Endothelial cell of umbilical vein (primary cell): ENCODE measurements around the gene IGF2R. TPM values are rescaled to one million over a fixed set of nuclear protein-coding genes. Genes with fewer than 3 reads are reported as not detected.

ENCODE experiments used
- BruUV-seq: library from RNA; stranded (reverse); fragments of 400-500 nt; replicated peaks from 2 replicates; lab custom pipeline; 2021; lab: Mats Ljungman, UMichigan
- CTCF ChIA-PET: fragments of 300-600, 350-600 bp; sonication (Branson Sonifier 250); formaldehyde crosslinking; loops from one replicate; lab custom pipeline; 2021; ENCODE audit warnings: antibody characterized with exemption, inconsistent platforms; lab: Charles Lee
- POLR2A ChIA-PET: fragments of 300-600, 350-600 bp; sonication (Branson Sonifier 250); formaldehyde crosslinking; loops from one replicate; lab custom pipeline; 2021; ENCODE audit warnings: antibody characterized with exemption, inconsistent platforms; lab: Charles Lee
- DNase-seq: peaks from one replicate; pipeline ENCODE4 v3.0.0-alpha.2; 2011; ENCODE audit warnings: low read depth, low spot score
- FAIRE-seq: peaks from 2 replicates; lab custom pipeline; 2011; peaks lifted over from hg19 to GRCh38; lab: Jason Lieb, UNC
- H2AFZ ChIP-seq: 2 replicates; pipeline ENCODE4 v1.6.0; 2012; ENCODE audit warnings: low read depth, low read length, control low read depth, inconsistent platforms
- H3K27ac ChIP-seq: 2 replicates; pipeline ENCODE4 v1.5.1; 2011; ENCODE audit warnings: low read depth, mild to moderate bottlenecking, control low read depth, low read length, moderate library complexity; ENCODE audit not compliant: insufficient read depth
- H3K27me3 ChIP-seq, 2 experiments: 2 replicates each; pipeline versions ENCODE4 v1.6.0 to v1.6.1; 2011; ENCODE audit warnings: low read length in 2 of 2, mixed read lengths in 1 of 2; ENCODE audit not compliant: control insufficient read depth in 2 of 2, insufficient read depth in 2 of 2
- H3K36me3 ChIP-seq, 2 experiments: 2 replicates in 1 of 2; 3 replicates in 1 of 2; pipeline ENCODE4 v1.5.1; 2011; ENCODE audit warnings: low read length in 2 of 2, mild to moderate bottlenecking in 1 of 2, moderate library complexity in 1 of 2; ENCODE audit not compliant: control insufficient read depth in 2 of 2, insufficient read depth in 2 of 2; ENCODE audit errors: extremely low read depth in 1 of 2
- H3K4me1 ChIP-seq: 3 replicates; pipeline ENCODE4 v1.5.1; 2011; ENCODE audit warnings: mild to moderate bottlenecking, low read length; ENCODE audit not compliant: control insufficient read depth, insufficient read depth; ENCODE audit errors: extremely low read depth
- H3K4me2 ChIP-seq: 2 replicates; pipeline ENCODE4 v1.6.1; 2011; ENCODE audit warnings: low read length, control low read depth, mixed read lengths; ENCODE audit not compliant: insufficient read depth
- H3K4me3 ChIP-seq, 3 experiments: fragments of 200-600 bp in 1 of 3; sonication (generic), shearing (Covaris generic) in 1 of 3; replicated peaks in 1 of 3; 2 replicates each; pipeline ENCODE4 v1.5.1; 2011 to 2016; ENCODE audit warnings: control low read depth in 3 of 3, low read length in 3 of 3, mild to moderate bottlenecking in 2 of 3, inconsistent platforms in 1 of 3, low read depth in 1 of 3, moderate library complexity in 1 of 3; ENCODE audit not compliant: insufficient read depth in 1 of 3
- H3K79me2 ChIP-seq: 2 replicates; pipeline ENCODE4 v1.6.0; 2012; ENCODE audit warnings: low read length, inconsistent platforms; ENCODE audit not compliant: control insufficient read depth, insufficient read depth
- H3K9ac ChIP-seq: replicated peaks from 2 replicates; pipeline ENCODE3; 2011; ENCODE audit warnings: low read length, control low read depth; ENCODE audit not compliant: insufficient read depth; ENCODE audit errors: extremely low read depth
- H3K9me1 ChIP-seq: replicated peaks from 3 replicates; pipeline ENCODE4 v1.6.0; 2011; ENCODE audit warnings: mild to moderate bottlenecking, low read length; ENCODE audit not compliant: control insufficient read depth, insufficient read depth; ENCODE audit errors: extremely low read depth
- H3K9me3 ChIP-seq: replicated peaks from 2 replicates; pipeline ENCODE4 v1.5.1; 2012; ENCODE audit warnings: low read length, inconsistent platforms; ENCODE audit not compliant: control insufficient read depth, insufficient read depth
- H4K20me1 ChIP-seq: replicated peaks from 2 replicates; pipeline ENCODE3; 2011; ENCODE audit warnings: mild to moderate bottlenecking, low read length; ENCODE audit not compliant: control insufficient read depth, insufficient read depth; ENCODE audit errors: extremely low read depth
- CTCF ChIP-seq, 2 donors: IDR thresholded peaks; 1 replicate in 1 of 2; 2 replicates in 1 of 2; pipeline ENCODE4 v1.5.1; 2011; ENCODE audit warnings: low read length in 2 of 2, mild to moderate bottlenecking in 2 of 2, moderate library complexity in 2 of 2, control low read depth in 1 of 2, inconsistent platforms in 1 of 2, low read depth in 1 of 2; ENCODE audit not compliant: insufficient read depth in 1 of 2; ENCODE audit errors: extremely low read depth in 1 of 2
- EZH2 ChIP-seq: IDR thresholded peaks from 2 replicates; pipeline ENCODE4 v1.6.1; 2012; ENCODE audit warnings: borderline replicate concordance, low read depth, mild to moderate bottlenecking, moderate library complexity, low read length, inconsistent platforms; ENCODE audit not compliant: severe bottlenecking
- FOS ChIP-seq: IDR thresholded peaks from 2 replicates; pipeline ENCODE4 v1.6.1; 2011; ENCODE audit warnings: mild to moderate bottlenecking, low read length, moderate library complexity, borderline replicate concordance; ENCODE audit not compliant: insufficient read depth
- GATA2 ChIP-seq: IDR thresholded peaks from 2 replicates; pipeline ENCODE4 v1.7.0; 2011; ENCODE audit warnings: low read depth, mild to moderate bottlenecking, moderate library complexity, mixed read lengths, low read length; ENCODE audit not compliant: insufficient read length, insufficient read depth
- JUN ChIP-seq: IDR thresholded peaks from 2 replicates; pipeline ENCODE4 v1.6.1; 2011; ENCODE audit warnings: borderline replicate concordance, low read depth; ENCODE audit not compliant: insufficient read length, insufficient read depth
- MAX ChIP-seq: IDR thresholded peaks from 2 replicates; pipeline ENCODE4 v1.6.1; 2011; ENCODE audit not compliant: insufficient read depth, insufficient read length
- MYC ChIP-seq: IDR thresholded peaks from one replicate; pipeline ENCODE4 v1.6.1; 2011; ENCODE audit warnings: mild to moderate bottlenecking, low read depth, low read length
- POLR2A ChIP-seq: IDR thresholded peaks from 2 replicates; pipeline ENCODE4 v1.6.1; 2012; ENCODE audit warnings: low read depth, mild to moderate bottlenecking, control low read depth, low read length
- POLR2AphosphoS5 ChIP-seq: IDR thresholded peaks from 2 replicates; pipeline ENCODE4 v1.6.1; 2012; ENCODE audit warnings: low read depth, mild to moderate bottlenecking, control low read depth, low read length, moderate library complexity; ENCODE audit not compliant: insufficient read depth
- dilution Hi-C: fragments of 300-500 bp; cut with MboI; formaldehyde crosslinking; loops from one replicate; pipeline ENCODE4 v1.15.0; 2019; ENCODE audit warnings: low sequenced_read_pairs; ENCODE audit not compliant: extremely low pct_ligation_motif_present
- intact Hi-C: fragments of 100-400 bp; cut with micrococcal nuclease; formaldehyde crosslinking; loops from one replicate; pipeline ENCODE4 v1.10.0; 2022
- polyA plus RNA-seq, 4 experiments: library from polyadenylated mRNA; depleted of rRNA in 3 of 4; stranded (reverse) in 3 of 4; unstranded in 1 of 4; fragments of >200 nt; gene quantifications; 2 replicates each; pipeline versions ENCODE4 v1.2.1 to v1.2.3, GENCODE V29; 2011 to 2012; ENCODE audit warnings: missing spikeins in 1 of 4
- total RNA-seq: library from RNA; stranded (reverse); gene quantifications from 2 replicates; pipeline ENCODE4 v1.2.3, GENCODE V29; 2021

Gene IGF2R
- total and polyA plus RNA-seq, 2 donors (not counting 3 experiments of a cell fraction or from before 2014, with no cell fraction given) = 16.3 to 60.2 TPM

- Histone ChIP-seq H3K9me1 (no peaks in the 10 kb centered on the region), H3K36me3 (no peaks in the 10 kb centered on the region), H2AFZ (no peak overlapping the region), H4K20me1 (no peaks in the 10 kb centered on the region), H3K4me1 (no peaks in the 10 kb centered on the region), H3K9me3 (no peaks in the 10 kb centered on the region), H3K27me3 (peaks cover 0 to 3% of the 10 kb centered on the region in 2 experiments), H3K4me2 (no peak overlapping the region), H3K4me3 (no peak overlapping the region), H3K27ac (no peak overlapping the region), H3K9ac (no peak overlapping the region), H3K79me2 (no peaks in the 10 kb centered on the region)
- dilution Hi-C loops (no loop called here), intact Hi-C loops (no loop called here)
- ChIA-PET POLR2A (no interaction called here), CTCF (no interaction called here)
- BruUV-seq = no TSS peak
- FAIRE-seq (no peak), DNase-seq (no peak)
- TF ChIP-seq JUN (no peak), GATA2 (no peak), CTCF (IDR thresholded peaks at IDR 0.05; ENCODE audit: extremely low read depth in 1 of 2, insufficient read depth in 1 of 2, low read depth in 1 of 2, low read length in 2 of 2) (no peak), EZH2 (no peak), MYC (no peak), POLR2A (no peak), FOS (no peak), POLR2AphosphoS5 (no peak), MAX (no peak)
Measured at GRCh38 chr6:159934181-159934580, 34.7 kb upstream of the IGF2R start.
